Heart right ventricle (tissue), 16 donors: ENCODE measurements around the gene CTDNEP1. TPM values are rescaled to one million over a fixed set of nuclear protein-coding genes. Genes with fewer than 3 reads are reported as not detected.

Source experiments
- ATAC-seq, 8 donors: fragments of 200-7000 bp; cut with Tn5 transposase; one replicate each; pipeline ENCODE4 v1.9.1; 2020; ENCODE audit warnings: mild to moderate bottlenecking in 8 of 8, moderate library complexity in 8 of 8, moderate number of reproducible peaks in 1 of 8
- DNase-seq, 2 donors: peaks; one replicate each; pipeline ENCODE4 v3.0.0-alpha.2; 2020
- H3K27ac ChIP-seq, 10 donors: fragments of 200-600 bp; sonication (generic) in 2 of 10; one replicate each; pipeline versions ENCODE4 v1.5.0 to v1.8.0; 2020 to 2022; ENCODE audit warnings: mild to moderate bottlenecking in 3 of 10
- H3K27me3 ChIP-seq, 7 donors: fragments of 200-600 bp; one replicate each; pipeline ENCODE4 v1.8.0; 2021 to 2022; ENCODE audit warnings: mild to moderate bottlenecking in 2 of 7
- H3K36me3 ChIP-seq, 9 donors: fragments of 200-600 bp; sonication (generic) in 1 of 9; one replicate each; pipeline versions ENCODE4 v1.5.0 to v1.8.0; 2020 to 2022; ENCODE audit warnings: mild to moderate bottlenecking in 2 of 9
- H3K4me1 ChIP-seq, 9 donors: fragments of 200-600 bp; sonication (generic) in 1 of 9; one replicate each; pipeline versions ENCODE4 v1.5.0 to v1.8.0; 2020 to 2022; ENCODE audit warnings: mild to moderate bottlenecking in 4 of 9
- H3K4me3 ChIP-seq, 10 donors: fragments of 200-600 bp; sonication (generic) in 2 of 10; one replicate each; pipeline versions ENCODE4 v1.5.0 to v1.8.0; 2020 to 2022; ENCODE audit warnings: mild to moderate bottlenecking in 7 of 10, moderate library complexity in 2 of 10
- H3K9me3 ChIP-seq, 11 donors: fragments of 200-600 bp in 10 of 11; sonication (generic) in 2 of 11; one replicate each; pipeline versions ENCODE4 v1.5.0 to v1.8.0; 2013 to 2022; ENCODE audit warnings: mild to moderate bottlenecking in 2 of 11, control low read depth in 1 of 11, moderate library complexity in 1 of 11
- CTCF ChIP-seq, 9 donors: fragments of 200-600 bp; sonication (generic) in 2 of 9; IDR thresholded peaks; one replicate each; pipeline versions ENCODE4 v1.5.0 to v1.8.0; 2021 to 2022; ENCODE audit warnings: antibody characterized with exemption in 9 of 9, mild to moderate bottlenecking in 5 of 9, moderate library complexity in 1 of 9
- WGBS, 2 donors: extraction: QIAGEN DNeasy Blood & Tissue Kit; methylation state at CpG; one replicate each; pipeline ENCODE4 v1.1.7; 2013; ENCODE audit warnings: inconsistent platforms in 1 of 2; 5-methylcytosine and 5-hydroxymethylcytosine counted together
- intact Hi-C, 10 donors: fragments of 100-400 bp; cut with DNase I; formaldehyde crosslinking; loops; one replicate each; pipeline versions ENCODE4 v1.11.1 to v1.14.2; 2022
- polyA plus RNA-seq, 2 donors: library from polyadenylated mRNA; stranded (reverse); fragments of 200-250 nt; gene quantifications; one replicate each; pipeline ENCODE4 v1.2.3, GENCODE V29; 2013
- total RNA-seq, 10 donors: library from RNA; stranded (reverse); fragmentation: NEBNext Ultra II Directional in 3 of 10; extraction: Animal tissue kit (Norgen Biotek cat#: 25700) in 3 of 10; gene quantifications; one replicate each; pipeline versions ENCODE4 v1.2.1 to v1.2.4, GENCODE V29; 2021 to 2023
- donor health status: Arrhythmogenic right ventricular cardiomyopathy.
- donor health status: ischemic (EF 13 %, LVEDD 7.1; RV severe dilation, severe dysfunction).
- donor health status: healthy with polysubstance abuse.
- donor health status: DM: no; HTN: yes; CAD: no.
- donor health status: DM: no; HTN: no; CAD: no.
- donor health status: ischemic (EF 25% LVEDD 6.9; RV normal size, moderate dysfunction).
- donor health status: ischemic (EF 25% LVEDD 5.7; RV mildly dilated, moderate dysfunction).
- donor health status: healthy.
- donor health status: DM: yes; HTN: yes; CAD: no.
- donor health status: Ischemic cardiomyopathy.
- donor health status: ischemic (EF 35%, LVEDD 5.7; RV mildly dilated, moderate dysfunction).
- donor health status: nonischemic (EF 11% LVEDD 7.7; RV severe dilation, severe dysfunction).
- donor health status: DM: yes; HTN: yes; CAD: no.
- donor health status: PGD.
- donor health status: ischemic (EF 29% LVEDD 5.4; RV normal size, mild dysfunction).
- donor health status: nonischemic (EF 23%, LVEDD 6.1; RV moderate dilation, normal function).

CTDNEP1 gene
- total and polyA plus RNA-seq, 12 donors, result 56.3 to 135 (median 110) TPM

GRCh38 chr17:7250695-7251627 lies 573 bp downstream of the CTDNEP1 start:
- H3K36me3 ChIP-seq, result peaks cover 0 to 42% (median 23%) of the 10 kb centered on the region in 9 donors
- DNase-seq (no peak), ATAC-seq (peak in 2 of 8 donors; percentile 0)
- intact Hi-C loops, result loop anchor here in 3 of 10 donors (5.0 to 10.0 kb wide), 3 partner anchors 46 to 324 kb away; partner anchors contain the start of genes CD68 (in 1 of the 3) and SENP3 (in 1 of the 3)
- peak overlapping the region; percentile 96 to 100 (median 99) for H3K27ac ChIP-seq
- peaks cover 13 to 57% (median 41%) of the 10 kb centered on the region in 9 donors for H3K4me1 ChIP-seq
- no peak for TF ChIP-seq CTCF (IDR thresholded peaks at IDR 0.05)
- WGBS, 2 donors, result 1 to 3% methylated on average over 45 to 55 of the region's 55 CpGs
- peak overlapping the region; percentile 65 to 100 (median 90) for H3K4me3 ChIP-seq
- H3K27me3 ChIP-seq, result no peaks in the 10 kb centered on the region
- no peaks in the 10 kb centered on the region for H3K9me3 ChIP-seq

- peaks cover 13 to 57% (median 41%) of the 10 kb centered on the region in 9 donors for H3K4me1 ChIP-seq
- ATAC-seq (no peak), DNase-seq (no peak)
- intact Hi-C loops, result loop anchor here in 3 of 10 donors (5.0 to 10.0 kb wide), 3 partner anchors 47 to 325 kb away; partner anchors contain the start of genes CD68 (in 1 of the 3) and SENP3 (in 1 of the 3)
- TF ChIP-seq CTCF (IDR thresholded peaks at IDR 0.05), result no peak
- WGBS, 2 donors, result 80 to 84% methylated on average over 7 of the region's 7 CpGs
- no peaks in the 10 kb centered on the region for H3K9me3 ChIP-seq
- peaks cover 0 to 42% (median 19%) of the 10 kb centered on the region in 9 donors for H3K36me3 ChIP-seq
- peak overlapping the region in 9 of 10 donors; percentile 65 to 100 (median 91) for H3K4me3 ChIP-seq
- peak overlapping the region in 9 of 10 donors; percentile 6 to 100 (median 99) for H3K27ac ChIP-seq
- H3K27me3 ChIP-seq, result no peaks in the 10 kb centered on the region
Observed at GRCh38 chr17:7249830-7250229, 1.7 kb downstream of the CTDNEP1 start.

- 60 to 73% methylated on average over 6 of the region's 6 CpGs for WGBS, 2 donors
- H3K36me3 ChIP-seq, result peaks cover 0 to 42% (median 18%) of the 10 kb centered on the region in 9 donors
- intact Hi-C loops, result no loop called here
- H3K9me3 ChIP-seq, result no peaks in the 10 kb centered on the region
- H3K4me3 ChIP-seq, result peak overlapping the region in 2 of 10 donors; percentile 86 to 100
- no peaks in the 10 kb centered on the region for H3K27me3 ChIP-seq
- no peak for DNase-seq
- H3K27ac ChIP-seq, result peak overlapping the region in 8 of 10 donors; percentile 33 to 100 (median 98)
- H3K4me1 ChIP-seq, result peaks cover 13 to 57% (median 41%) of the 10 kb centered on the region in 9 donors
- ATAC-seq, result no peak
- TF ChIP-seq CTCF (IDR thresholded peaks at IDR 0.05), result no peak
Observed at GRCh38 chr17:7249214-7249613, 2.3 kb downstream of the CTDNEP1 start.

GRCh38 chr17:7248796-7249195 lies 2.7 kb downstream of the CTDNEP1 start:
- WGBS, 2 donors, result 44 to 53% methylated on average over 4 of the region's 4 CpGs
- no peak overlapping the region for H3K4me3 ChIP-seq
- H3K27ac ChIP-seq, result peak overlapping the region in 8 of 10 donors; percentile 33 to 100 (median 96)
- peaks cover 13 to 56% (median 43%) of the 10 kb centered on the region in 9 donors for H3K4me1 ChIP-seq
- H3K36me3 ChIP-seq, result peaks cover 0 to 42% (median 15%) of the 10 kb centered on the region in 9 donors
- TF ChIP-seq CTCF (IDR thresholded peaks at IDR 0.05), result no peak
- H3K9me3 ChIP-seq, result no peaks in the 10 kb centered on the region
- no peak for ATAC-seq
- no peak for DNase-seq
- H3K27me3 ChIP-seq, result no peaks in the 10 kb centered on the region
- intact Hi-C loops, result no loop called here
